Measurements from ENCODE around the gene COX10.
"Not testable (repeated sequence)": the region's sequence is repeated elsewhere in the genome, so short reads cannot be mapped to it uniquely, and the experiment has no call there.

Gene COX10

DNA sequence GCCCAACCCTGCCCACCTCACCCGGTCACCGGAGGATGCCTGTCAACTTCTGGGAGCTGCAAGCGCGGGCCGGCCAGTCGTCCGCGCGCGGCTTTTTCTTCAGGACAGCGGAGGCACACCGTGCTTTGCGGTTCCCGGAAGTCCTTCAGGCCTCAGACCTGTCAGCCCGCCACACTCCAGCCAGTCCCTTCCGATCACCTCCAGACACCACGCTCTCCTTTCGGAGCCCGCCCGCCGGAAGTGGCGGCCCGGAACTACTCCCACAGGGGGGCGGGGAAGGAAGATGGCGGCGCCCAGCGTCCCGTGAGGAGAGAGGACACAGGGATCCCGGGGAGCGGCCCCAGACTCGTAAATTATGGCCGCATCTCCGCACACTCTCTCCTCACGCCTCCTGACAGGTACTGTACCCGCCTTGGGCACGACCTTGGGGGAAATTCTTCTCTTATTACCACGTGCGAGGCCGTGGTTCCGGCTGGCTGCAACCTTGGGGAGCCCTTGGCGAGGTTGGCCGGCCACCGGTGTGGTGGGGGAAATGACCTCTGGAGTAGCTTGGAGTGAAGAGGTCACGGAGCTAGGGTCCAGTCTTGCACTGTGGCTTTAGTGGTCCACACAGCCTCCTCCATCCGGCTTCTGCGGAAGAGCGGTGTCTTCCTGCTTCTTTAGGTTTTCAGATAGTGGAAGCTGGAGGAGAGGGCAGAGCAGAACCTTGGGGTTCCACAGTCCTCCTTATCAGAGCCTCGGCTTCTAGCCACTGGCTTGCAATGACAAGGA, at the start of gene COX10:
TSS of gene COX10 (plus strand) at position 254 of the 771 bp plus-strand sequence. CDS start at position 356, 102 bp downstream.
- FAIRE-seq: no peak

DNA sequence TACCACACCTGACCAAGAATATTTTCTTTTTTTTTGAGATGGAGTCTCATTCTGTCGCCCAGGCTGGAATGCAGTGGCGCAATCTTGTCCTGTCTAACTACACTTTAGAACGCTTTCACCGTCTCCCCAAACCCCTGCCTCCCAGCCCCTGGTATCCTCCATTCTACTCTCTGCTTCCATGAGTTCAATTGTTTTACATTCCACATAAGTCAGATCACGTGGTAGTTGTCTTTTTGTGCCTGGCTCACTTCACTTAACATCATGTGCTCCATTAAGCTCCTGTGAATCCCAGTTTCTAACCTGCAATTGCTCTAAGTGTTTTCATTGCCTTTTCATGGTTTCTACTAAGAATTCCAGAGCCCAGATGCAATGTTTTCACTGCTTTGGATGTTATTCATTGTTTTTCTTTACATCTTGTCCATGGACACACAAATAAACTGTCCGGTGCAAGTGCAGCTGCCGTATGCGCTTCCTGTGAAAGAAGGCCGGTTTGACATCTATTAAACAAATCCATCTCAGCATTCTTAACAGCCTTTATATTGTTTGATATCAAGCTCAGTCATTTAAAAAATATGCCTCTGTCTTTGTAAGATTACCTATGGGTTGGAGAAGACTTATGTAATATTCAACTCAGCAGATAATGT, 47.5 kb upstream of the COX10 start:
- FAIRE-seq: not testable (repeated sequence)

DNA sequence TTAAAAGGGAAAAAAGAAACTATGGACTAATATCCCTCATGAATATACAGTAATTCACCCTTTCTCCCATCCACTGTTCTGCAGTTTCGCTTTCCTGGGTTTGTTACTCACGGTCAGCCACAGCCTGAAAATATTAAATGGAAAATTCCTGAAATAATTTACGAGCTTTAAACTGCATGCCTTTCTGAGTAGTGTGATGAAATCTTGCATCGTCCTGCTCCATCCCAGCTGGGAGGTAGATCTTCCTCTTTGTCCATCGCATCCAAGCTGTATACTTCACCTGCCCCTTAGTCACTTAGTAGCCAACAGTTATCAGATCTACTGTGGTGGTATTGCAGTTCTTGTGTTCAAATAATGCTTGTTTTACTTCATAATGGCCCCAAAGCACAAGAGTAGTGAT, 39.5 kb upstream of the COX10 start:
- not testable (repeated sequence) for FAIRE-seq

DNA sequence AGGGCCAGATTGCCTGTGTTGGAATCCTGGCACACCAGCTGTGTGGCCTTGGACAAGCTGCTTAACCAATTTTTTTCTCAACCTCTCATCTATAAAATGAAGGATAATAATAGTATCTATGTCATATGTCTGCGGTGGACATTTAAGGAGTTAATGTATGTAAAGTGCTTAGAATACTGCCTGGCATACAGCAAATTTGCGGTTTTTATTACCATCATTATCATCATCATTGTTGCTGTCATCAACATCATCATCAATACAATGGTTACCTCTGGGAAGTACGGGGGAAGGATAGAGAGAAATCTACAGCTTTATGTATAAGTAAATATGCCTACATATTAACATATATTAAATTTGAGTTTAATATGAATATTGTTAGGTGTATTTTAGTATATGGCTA, 37.1 kb upstream of the COX10 start:
- no peak for FAIRE-seq

DNA sequence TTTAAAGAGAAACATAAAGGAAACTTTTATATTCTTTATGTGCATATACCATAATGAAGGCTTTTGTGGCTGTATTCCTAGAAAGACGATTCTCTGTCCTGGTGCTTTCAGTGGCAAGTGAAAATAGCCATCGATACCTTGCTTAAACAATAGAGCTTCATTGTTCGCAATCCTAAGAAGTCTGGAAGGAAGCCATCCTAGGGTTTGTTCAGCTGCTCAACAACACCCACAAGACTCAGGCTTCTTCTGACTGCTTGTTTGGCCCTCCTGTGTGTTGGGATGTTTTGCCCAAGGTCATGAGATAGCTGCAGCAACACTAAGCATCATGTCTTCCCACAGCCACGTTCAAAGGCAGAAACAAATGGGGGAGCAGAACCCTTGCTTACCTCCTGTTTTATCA, 36.1 kb upstream of the COX10 start:
- FAIRE-seq: no peak

DNA sequence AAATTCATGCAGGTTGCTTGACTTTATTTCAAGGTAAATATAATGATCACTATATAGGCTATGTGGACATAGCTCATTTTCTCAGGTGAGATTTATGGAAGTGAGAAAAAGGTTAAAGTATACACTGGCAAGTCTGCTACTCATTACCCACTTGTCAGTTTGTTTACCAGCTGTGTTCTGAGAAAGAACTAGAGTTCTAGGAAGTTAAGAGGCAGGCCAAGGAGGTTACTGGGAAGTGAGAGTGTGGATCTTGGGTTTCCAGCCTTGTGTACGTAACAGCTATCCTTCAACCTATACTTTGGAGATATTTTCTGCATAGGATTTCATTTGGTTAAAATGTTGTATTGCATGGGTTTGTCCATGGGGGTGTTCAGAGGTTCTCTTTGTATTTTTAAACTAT, 31.9 kb upstream of the COX10 start:
- FAIRE-seq: no peak

DNA sequence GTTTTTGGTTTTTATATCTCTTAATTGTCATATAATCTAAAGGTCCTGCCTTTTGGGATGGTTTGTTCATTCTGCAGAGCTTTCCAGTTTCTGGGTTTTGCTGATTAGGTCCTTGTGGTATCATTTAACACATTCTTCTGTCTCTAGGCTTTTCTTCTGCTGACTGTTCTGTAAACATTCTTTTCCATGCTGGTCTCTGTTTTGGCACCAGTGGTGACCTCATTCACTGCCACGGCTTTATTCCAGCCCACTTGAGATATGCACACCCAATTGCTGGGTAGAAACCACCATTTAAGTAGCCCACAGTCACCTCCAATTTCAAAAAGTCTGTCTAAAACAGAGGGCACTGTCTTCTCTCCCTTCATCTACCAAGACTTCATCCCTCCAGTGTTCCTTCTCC, 31.1 kb upstream of the COX10 start:
- FAIRE-seq: no peak

DNA sequence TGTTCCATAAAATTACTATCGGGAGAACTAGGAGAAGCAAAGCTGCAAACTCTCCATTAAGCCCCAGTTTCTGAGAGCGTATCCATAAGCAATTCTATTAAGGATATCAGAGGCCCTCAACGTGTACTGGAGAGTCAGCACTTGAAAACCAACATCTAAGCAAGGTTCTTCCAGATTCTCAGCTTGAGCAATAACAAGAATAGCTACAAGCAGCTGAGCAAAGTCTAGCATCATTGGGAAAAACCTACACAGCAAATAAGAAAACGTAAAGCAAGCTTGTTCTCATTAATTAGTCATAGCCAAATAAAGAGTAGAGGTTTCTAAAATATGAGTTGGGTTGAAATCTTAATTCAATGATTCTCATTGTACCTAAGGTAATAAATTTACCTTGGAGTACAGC, 26.9 kb upstream of the COX10 start:
- FAIRE-seq: no peak

DNA sequence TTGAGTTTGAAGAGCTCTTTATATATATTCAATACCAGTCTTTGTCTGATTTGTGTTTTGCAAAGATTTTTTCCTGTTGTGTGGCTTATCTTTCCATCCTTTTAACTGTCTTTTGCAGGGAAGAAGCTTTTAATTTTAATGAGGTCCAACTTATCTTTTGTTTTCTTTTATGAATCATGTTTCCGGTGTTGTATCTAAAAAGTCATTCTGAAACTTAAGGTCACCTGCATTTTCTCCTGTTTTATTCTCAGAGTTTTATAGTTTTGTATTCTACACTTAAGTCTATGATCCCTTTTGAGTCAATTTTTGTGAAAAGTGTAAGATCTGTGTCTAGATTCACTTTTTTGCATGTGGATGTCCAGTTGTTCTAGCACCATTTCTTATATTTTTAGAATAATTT, 24.6 kb upstream of the COX10 start:
- FAIRE-seq: no peak

DNA sequence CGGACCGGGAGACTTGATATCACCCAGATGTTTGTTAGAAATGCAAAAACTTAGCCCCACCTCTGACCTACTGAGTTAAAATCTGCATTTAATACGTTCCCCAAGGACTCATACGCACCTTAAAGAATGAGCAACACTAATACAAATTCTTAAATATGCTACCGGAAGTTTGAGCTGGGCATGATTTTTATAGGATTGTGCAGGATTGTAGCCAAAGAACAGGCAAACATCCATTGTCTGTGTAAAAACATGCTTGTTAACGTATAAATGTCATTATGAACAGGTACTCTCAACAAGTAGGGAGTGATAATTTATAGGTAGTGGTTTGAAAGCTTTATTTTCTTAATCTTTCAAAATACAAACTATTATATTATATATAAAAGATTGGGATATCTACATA, 22.3 kb upstream of the COX10 start:
- FAIRE-seq: no peak

DNA sequence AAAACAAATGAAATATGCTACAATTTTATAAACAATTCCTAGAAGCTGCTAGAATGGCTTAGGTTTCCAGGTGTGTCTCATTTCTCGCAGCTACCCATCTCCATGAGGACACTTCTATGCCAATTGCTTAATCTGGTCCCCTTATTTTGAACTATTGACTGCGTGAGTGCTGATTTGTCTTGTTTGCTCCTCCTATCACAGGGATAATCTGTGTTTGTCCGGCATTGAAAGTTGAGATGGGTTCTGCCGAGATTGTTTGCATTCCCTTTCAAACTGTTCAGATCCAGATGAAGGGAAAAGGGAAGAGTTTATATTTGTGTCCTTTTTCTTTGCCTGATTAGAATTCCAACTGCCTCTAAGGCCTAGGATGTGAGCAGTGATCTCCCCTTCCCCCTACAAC, 21.7 kb upstream of the COX10 start:
- FAIRE-seq: no peak

DNA sequence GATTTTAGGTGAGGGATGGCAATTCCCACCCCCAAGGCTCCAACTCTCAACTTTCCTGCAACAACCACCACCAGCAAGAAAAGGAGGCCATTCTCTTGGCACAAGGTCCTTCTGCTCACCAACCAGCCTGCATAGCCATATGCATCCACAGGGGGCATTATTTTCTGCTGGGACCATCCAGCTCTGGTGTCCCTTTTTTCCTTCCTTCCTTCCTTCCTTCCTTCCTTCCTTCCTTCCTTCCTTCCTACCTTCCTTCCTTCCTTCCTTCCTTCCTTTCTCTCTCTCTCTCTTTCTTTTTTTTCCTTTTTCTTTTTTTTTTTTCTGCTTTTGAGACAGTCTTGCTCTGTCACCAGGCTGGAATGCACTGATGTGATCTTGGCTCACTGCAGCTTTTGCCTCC, 21.1 kb upstream of the COX10 start:
- FAIRE-seq: no peak

DNA sequence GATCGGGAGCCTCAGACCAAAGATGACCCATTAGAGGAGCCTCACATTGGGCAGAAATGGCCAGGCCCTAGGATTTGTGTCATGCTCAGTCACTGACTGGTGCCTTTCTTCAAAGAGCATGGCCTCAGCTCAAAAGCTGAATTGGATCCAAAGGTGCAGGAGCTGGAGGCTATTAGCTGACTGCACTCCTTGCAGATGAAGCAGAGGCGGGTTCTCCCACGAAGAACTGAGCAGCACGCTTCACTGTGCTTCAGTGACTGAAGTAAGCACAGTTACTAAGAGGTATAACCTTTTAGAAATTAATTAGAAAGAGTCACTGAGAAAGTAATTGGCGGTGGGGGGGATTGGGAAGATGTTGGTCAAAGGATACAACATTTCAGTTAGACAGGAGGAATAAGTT, 18.7 kb upstream of the COX10 start:
- FAIRE-seq: no peak

DNA sequence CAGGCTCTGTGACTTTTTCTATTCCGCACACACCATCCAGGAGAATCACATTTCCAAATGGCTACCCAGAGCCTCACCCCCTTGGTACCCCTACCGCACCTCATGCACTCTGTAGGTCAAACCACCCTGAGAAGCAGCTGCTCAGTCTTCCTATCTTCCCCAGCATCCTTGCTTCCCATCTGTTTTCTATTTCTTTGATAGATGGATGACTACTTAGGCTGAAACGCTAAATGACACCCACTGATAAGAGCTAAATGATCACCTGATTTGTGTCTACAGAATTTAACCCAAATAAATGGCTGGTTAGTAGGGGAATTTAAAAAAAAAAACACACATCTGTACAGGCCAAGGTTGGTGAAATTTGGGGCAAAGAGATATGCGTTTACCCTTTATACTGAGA, 17.6 kb upstream of the COX10 start:
- no peak for FAIRE-seq

DNA sequence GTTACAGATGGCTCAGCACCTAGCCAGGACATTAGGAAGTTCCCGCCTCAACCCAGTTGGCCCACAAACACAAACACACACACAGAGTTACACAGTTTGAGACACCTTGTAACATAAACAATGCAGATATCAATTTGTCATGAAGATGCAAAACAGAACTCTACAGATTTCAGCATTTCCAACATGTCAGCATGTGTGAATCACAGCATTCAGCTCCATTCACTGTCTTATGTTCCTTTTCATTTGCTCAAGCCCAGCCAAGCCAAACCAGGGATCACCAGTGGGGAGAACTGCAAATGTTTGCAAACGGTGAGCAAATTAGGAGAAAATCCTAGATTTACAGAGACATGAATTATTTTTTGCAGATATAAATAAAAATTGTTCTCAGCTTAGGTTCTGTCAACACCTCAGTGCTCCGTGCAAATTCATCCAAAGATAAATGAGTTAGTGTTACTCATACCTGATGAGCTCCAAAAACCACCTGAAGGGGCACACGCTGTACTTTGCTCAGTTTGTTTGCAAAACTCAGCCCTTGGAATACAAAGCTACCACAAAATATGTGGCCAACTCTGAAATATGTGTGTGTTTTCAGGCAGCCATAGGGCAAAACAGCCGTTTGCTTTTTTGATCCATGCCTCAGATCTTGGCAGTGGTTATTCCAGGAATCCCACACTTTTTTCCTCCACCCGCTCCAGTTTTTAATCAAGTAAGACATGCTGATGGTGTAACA, 16.3 kb upstream of the COX10 start:
- no peak for FAIRE-seq

DNA sequence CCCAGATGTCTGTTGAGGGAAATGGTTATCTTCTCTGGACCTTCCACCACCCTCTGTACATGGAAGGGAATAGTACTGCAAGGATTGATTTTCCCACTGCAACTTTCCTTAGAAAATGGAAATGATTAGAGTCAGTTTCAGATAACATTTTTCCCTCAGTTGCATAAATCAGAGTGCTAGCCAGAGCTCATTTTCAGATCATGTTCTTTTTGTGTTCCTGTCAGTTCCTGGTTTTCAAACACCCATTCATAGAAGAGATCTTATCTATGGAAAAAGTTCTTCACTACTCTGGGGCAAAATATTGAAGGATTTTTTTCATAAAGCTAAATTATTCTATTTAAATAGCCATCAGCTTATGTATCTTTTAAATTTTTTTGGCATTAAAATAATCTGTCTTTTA, 11.7 kb upstream of the COX10 start:
- no peak for FAIRE-seq

DNA sequence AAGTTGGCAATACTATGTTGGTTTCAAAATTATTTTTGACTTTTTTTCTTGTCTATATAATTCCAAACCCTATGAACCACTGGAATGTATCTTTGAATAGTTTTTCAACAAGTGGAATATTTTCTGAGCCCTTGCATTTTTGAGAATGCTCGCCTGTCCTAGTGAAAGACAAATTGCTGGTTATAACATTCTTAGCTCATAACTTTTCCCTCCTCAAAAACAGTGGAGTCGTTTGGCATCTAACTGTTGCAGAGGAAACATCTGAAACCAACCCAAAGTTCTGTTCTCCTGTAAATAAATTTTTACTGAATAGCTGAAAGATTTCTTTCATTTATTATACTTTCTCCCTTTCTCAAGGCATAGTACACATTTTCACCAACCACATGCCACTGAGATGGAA, 11.3 kb upstream of the COX10 start:
- no peak for FAIRE-seq

DNA sequence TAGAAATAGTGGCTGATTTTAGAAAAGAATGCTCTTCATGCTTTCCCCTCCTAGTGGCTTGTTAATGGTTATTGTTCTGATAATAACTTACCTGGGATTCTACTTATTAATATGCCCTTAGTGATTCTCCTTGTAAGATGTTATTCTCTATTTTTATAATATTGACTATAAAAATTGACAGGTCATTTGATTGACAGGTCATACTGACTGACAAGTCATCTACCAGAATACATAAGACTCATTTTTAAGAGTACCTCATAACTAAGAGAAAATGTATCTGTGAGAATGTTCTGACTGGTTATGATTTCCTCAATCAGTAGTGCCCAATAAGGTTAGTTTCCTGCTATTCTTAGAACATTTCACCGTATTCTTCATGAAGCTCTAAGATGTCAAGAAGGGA, 8.6 kb upstream of the COX10 start:
- no peak for FAIRE-seq

DNA sequence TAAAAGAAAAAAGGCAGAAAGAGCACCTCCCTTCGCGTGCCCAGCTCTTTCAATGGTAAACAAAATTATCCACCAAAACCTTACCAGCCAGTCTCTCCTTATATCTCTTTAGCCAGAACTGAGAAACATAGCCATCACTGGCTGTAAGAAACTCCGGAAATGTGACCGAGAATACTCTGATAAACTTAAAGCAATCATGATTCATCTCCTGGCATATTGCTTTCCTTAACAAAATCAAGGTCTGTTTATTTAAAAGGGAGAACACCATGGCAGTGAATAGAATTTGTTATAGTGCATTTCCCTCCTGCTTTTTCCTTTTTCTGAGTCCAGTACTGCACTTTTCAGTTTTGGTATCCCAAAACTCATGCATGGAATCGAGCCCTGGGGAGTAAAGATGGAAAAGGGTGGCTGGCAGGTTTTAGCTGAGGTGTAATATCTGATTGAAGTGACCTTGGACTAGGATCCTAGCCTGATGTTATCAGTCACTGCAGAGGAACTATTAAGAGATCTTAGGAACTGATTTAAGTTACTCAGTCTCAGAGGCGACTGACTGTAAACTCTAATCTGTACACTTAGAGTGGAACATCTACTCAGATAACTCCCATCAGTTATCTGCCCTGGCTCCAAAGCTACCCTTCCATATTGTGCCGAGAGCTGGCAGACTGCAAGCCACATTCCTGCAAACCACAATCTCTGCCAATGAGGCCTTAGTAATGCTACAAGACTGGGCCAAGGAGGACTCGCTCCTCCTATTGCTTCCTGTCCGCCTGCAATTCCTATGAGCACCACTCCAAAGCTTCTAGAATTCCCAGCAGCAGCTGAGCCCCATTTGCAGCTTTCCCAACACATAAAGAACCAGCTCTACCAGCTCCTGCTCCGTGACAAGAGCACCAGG, 7.4 kb upstream of the COX10 start:
- no peak for FAIRE-seq

DNA sequence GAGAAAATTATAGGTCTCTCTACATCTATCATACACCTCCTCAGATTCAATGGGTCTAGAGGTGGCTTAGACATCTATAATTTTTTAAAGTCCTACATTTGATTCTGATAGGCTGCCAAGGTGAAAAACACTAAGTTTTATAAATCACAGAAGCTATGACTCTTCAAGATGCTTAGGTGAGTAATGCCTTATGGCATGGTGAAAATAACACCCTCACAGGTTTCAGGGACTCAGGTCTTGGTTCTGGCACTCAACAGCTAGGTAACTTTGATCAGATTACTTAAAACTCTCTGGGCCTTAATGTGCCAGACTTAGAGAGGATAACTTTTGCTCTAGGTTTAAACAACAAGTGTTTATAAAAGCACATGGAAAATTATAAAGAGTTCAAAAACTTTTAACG, 2.0 kb upstream of the COX10 start:
- no peak for FAIRE-seq

DNA sequence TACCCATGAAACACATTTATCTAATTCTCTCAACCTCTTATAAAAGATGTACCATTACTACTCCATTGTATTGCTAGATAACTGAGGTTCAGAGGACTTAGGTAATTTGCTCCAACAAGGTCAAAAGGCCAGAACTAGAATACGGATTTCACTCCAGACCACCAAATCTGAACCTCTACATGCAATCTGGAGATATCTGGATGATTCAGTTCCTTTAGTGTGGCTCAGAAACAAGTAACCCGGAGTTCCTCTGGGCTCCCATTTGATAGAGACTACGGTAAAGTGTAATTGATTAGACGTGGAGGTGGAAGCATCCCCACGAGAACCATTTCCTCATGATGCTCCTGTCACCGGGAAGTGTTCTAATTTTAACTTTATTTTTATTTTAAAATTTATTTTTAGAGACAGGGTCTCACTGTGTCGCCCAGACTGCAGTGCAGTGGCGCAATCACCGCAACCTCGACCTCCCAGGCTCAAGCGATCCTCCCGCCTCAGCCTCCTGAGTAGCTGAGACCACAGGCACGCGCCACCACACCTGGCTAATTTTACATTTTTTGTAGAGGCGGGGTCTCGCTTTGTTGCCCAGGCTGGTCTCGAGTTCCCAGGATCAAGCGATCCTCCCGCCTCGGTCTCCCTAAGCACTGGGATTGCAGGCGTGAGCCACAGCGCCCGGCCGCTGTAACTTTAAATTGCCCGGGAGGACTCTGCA, 608 bp upstream of the COX10 start:
- no peak for FAIRE-seq

DNA sequence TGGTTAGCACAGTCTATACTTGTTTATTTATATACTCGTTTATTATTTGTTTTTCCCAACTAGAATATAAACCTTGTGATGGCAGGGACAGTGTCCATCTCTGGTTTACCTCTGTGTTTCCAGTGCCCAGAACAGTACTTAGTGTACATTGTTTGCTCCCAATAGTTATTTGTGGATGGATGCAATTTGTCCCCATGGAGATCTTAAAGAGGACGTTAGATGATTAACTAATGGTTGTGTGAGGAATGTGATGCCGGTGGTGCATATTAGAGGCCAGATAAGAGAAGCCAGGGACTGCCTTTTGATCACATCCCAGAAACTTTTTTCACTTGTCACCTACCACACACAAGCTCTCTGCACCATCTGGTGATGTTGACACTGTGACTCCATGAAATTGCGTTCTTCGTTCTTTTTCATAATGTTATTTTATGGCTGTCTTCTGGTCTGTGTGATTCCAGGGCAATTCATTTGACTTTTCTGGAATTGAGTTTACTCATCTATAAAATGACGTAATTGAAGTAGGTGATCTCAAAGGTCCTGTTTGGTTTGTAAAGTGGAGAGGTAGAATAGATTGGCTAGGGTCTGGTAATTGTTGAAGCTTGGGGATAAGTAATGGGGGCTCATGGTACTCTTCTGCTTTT, 1.2 kb downstream of the COX10 start:
- no peak for FAIRE-seq
